ENCODE measurements around the gene TTC21B.

TTC21B gene

DNA sequence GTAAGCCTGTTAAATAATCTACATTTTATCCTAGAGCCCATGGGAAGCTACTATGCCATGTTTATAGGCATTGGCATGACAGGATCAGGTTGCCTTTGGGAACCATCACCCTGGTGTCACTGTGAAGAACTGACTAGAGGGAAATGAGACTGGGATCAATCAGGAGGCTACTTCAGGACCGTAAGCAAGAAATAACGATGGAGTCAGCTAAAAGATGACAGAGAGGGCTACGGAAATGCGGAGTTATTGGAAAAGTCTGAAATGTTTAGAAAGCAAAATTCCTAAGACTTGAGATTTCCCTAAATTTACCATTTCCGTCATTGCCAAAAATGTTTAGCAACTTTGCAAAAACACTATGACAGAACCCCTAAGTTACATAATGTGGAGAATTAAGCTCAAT is 50.2 kb downstream of the TTC21B start:
- H3K36me3 ChIP-seq (ENCODE audit: low read depth), result peaks cover 36% of the 10 kb centered on the region

DNA sequence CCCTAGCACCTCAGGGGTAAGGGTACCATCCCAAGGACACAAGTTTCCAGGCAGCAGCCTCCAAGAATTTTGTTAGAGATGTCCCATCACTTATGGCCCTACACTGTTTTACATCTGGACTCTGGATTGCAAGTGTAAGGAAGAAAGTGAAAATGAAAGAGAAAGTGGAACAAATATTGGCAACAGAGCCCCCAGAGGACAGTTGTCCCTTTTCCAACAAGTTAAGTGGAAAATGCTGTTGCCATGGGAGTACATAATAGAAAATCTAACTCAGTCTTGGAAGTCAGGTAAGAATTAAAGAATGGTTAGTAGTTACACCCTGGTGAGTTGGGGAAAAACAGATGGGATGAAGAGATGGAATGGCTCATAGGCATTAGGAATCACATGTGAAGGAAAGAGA is 50.6 kb downstream of the TTC21B start:
- peaks cover 36% of the 10 kb centered on the region for H3K36me3 ChIP-seq (ENCODE audit: low read depth)
- TF ChIP-seq, protein P1, sequence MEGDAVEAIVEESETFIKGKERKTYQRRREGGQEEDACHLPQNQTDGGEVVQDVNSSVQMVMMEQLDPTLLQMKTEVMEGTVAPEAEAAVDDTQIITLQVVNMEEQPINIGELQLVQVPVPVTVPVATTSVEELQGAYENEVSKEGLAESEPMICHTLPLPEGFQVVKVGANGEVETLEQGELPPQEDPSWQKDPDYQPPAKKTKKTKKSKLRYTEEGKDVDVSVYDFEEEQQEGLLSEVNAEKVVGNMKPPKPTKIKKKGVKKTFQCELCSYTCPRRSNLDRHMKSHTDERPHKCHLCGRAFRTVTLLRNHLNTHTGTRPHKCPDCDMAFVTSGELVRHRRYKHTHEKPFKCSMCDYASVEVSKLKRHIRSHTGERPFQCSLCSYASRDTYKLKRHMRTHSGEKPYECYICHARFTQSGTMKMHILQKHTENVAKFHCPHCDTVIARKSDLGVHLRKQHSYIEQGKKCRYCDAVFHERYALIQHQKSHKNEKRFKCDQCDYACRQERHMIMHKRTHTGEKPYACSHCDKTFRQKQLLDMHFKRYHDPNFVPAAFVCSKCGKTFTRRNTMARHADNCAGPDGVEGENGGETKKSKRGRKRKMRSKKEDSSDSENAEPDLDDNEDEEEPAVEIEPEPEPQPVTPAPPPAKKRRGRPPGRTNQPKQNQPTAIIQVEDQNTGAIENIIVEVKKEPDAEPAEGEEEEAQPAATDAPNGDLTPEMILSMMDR (IDR thresholded peaks at IDR 0.05; ENCODE audit: poor library complexity, severe bottlenecking), result no peak
- no peaks in the 10 kb centered on the region for H3K9me3 ChIP-seq (ENCODE audit: severe bottlenecking)
- H3K4me3 ChIP-seq (ENCODE audit: severe bottlenecking), result no peak overlapping the region
- no peaks in the 10 kb centered on the region for H3K27me3 ChIP-seq (ENCODE audit: insufficient read depth, poor library complexity, severe bottlenecking)
- no peak overlapping the region for H3K27ac ChIP-seq (ENCODE audit: poor library complexity, severe bottlenecking)
- ATAC-seq (ENCODE audit: low read depth) (no peak), DNase-seq (ENCODE audit: low spot score) (no peak)
- peaks cover 14% of the 10 kb centered on the region for H3K4me1 ChIP-seq (ENCODE audit: insufficient read depth, poor library complexity, severe bottlenecking)

More for the DNA sequence above, 50.2 kb downstream of the TTC21B start:
- no peak overlapping the region for H3K27ac ChIP-seq (ENCODE audit: poor library complexity, severe bottlenecking)
- no peaks in the 10 kb centered on the region for H3K9me3 ChIP-seq (ENCODE audit: severe bottlenecking)
- H3K4me1 ChIP-seq (ENCODE audit: insufficient read depth, poor library complexity, severe bottlenecking), result peaks cover 11% of the 10 kb centered on the region
- DNase-seq (ENCODE audit: low spot score), result no peak
- no peak for ATAC-seq (ENCODE audit: low read depth)
- TF ChIP-seq, protein P1 (IDR thresholded peaks at IDR 0.05; ENCODE audit: poor library complexity, severe bottlenecking), result no peak
- no peak overlapping the region for H3K4me3 ChIP-seq (ENCODE audit: severe bottlenecking)
- no peaks in the 10 kb centered on the region for H3K27me3 ChIP-seq (ENCODE audit: insufficient read depth, poor library complexity, severe bottlenecking)

DNA sequence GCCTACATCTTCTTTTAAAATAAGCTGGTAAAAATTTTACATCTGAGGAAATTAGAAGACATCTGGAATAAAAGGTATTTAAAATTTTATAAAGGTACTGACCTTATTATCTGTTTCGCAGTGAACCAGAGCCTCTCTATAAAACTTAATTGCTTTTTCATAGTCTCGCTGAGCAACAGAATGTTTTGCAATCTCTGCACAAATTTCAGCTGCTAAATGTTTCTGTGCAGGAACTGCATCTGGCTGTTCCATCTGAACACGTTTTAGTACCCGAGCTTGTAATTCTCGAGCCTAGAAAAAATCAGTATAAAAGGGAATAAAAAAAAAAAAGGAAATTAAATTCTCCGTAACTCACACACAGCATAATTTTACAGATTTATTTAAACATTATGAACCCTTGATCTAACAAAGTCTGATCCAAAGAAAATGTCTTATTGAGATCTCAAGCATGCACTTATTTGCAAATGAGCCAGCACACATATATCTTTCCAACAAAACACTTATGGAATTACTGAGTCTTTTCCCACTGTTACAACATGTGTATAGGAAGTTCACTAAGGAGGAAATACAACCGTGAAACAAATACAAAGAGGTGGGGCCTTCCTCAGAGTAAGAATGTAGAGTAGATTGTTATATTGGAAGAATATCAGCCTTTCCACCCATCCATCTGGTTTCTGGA is 51.8 kb downstream of the TTC21B start:
- H3K27me3 ChIP-seq (ENCODE audit: insufficient read depth, poor library complexity, severe bottlenecking), result no peaks in the 10 kb centered on the region
- no peaks in the 10 kb centered on the region for H3K9me3 ChIP-seq (ENCODE audit: severe bottlenecking)
- no peak overlapping the region for H3K27ac ChIP-seq (ENCODE audit: poor library complexity, severe bottlenecking)
- ATAC-seq (ENCODE audit: low read depth), result no peak
- TF ChIP-seq, protein P1 (IDR thresholded peaks at IDR 0.05; ENCODE audit: poor library complexity, severe bottlenecking), result no peak
- no peak for DNase-seq (ENCODE audit: low spot score)
- H3K4me1 ChIP-seq (ENCODE audit: insufficient read depth, poor library complexity, severe bottlenecking), result peaks cover 14% of the 10 kb centered on the region
- H3K36me3 ChIP-seq (ENCODE audit: low read depth), result peaks cover 37% of the 10 kb centered on the region
- H3K4me3 ChIP-seq (ENCODE audit: severe bottlenecking), result no peak overlapping the region

DNA sequence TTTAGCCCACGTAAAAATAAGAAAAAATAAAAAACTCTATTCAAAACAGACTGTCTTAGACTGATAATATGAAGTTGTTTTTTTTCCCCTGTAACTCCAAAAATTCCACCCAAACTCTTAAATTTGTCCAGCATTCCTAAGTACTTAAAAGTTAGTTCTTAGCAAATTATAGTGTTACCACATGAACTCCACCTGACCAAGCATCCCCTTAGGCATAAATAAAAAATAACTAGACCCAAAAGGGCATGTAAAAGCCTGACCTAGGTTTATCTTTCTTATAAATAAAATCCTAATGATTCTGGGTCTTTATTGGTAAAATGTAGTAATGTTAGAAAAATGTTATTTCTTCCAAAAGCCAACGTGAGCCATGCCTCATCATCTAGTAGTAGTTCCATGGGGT is 54.3 kb downstream of the TTC21B start:
- DNase-seq (ENCODE audit: low spot score) (no peak), ATAC-seq (ENCODE audit: low read depth) (no peak)
- TF ChIP-seq, protein P1 (IDR thresholded peaks at IDR 0.05; ENCODE audit: poor library complexity, severe bottlenecking), result no peak
- Histone ChIP-seq H3K27me3 (ENCODE audit: insufficient read depth, poor library complexity, severe bottlenecking) (no peaks in the 10 kb centered on the region), H3K36me3 (ENCODE audit: low read depth) (peaks cover 40% of the 10 kb centered on the region), H3K4me3 (ENCODE audit: severe bottlenecking) (no peak overlapping the region), H3K4me1 (ENCODE audit: insufficient read depth, poor library complexity, severe bottlenecking) (peaks cover 14% of the 10 kb centered on the region), H3K9me3 (ENCODE audit: severe bottlenecking) (no peaks in the 10 kb centered on the region), H3K27ac (ENCODE audit: poor library complexity, severe bottlenecking) (peak overlapping the region; percentile 38)

DNA sequence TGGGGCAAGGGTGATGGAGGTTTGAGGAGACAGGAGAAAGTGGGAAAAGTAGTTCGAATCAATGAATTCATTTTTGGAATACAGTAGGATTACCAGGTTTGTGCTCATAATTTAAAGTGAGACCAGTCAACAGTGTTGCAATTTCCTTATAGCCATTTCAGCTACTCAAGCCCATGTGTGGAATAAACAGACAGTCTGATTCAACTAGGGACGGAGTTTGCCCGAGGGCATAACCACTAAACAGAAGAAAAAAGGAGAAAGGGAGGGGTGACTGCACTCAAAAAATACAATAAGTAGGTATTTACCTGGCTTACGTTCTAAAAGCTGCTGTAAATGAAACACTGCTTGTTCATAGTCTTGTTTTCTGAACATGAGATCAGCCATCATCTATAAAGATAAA is 55.2 kb downstream of the TTC21B start:
- H3K27me3 ChIP-seq (ENCODE audit: insufficient read depth, poor library complexity, severe bottlenecking), result no peaks in the 10 kb centered on the region
- TF ChIP-seq, protein P1 (IDR thresholded peaks at IDR 0.05; ENCODE audit: poor library complexity, severe bottlenecking), result no peak
- ATAC-seq (ENCODE audit: low read depth), result peak; percentile 97
- H3K4me1 ChIP-seq (ENCODE audit: insufficient read depth, poor library complexity, severe bottlenecking), result peaks cover 14% of the 10 kb centered on the region
- peak; percentile 65 for DNase-seq (ENCODE audit: low spot score)
- peaks cover 39% of the 10 kb centered on the region for H3K36me3 ChIP-seq (ENCODE audit: low read depth)
- H3K4me3 ChIP-seq (ENCODE audit: severe bottlenecking), result no peak overlapping the region
- H3K9me3 ChIP-seq (ENCODE audit: severe bottlenecking), result no peaks in the 10 kb centered on the region
- peak overlapping the region; percentile 38 for H3K27ac ChIP-seq (ENCODE audit: poor library complexity, severe bottlenecking)

All from RWPE2 (cell line).